OCI-LY1 (cell line): ENCODE data around the gene GPM6B.

Source experiments
- EZH2 ChIP-seq: fragments of 200-600 bp; sonication (generic), shearing (Covaris generic); IDR thresholded peaks from 2 replicates; pipeline ENCODE4 v1.8.0; 2017; ENCODE audit warnings: borderline replicate concordance, mixed run types, mild to moderate bottlenecking, antibody characterized with exemption, low read length, moderate library complexity, mixed read lengths
- TF ChIP-seq, protein P1 (sequence below): fragments of 200-600 bp; sonication (generic), shearing (Covaris generic); IDR thresholded peaks from 2 replicates; pipeline ENCODE4 v1.5.1; 2017; ENCODE audit warnings: mild to moderate bottlenecking, antibody characterized with exemption, low read length, moderate library complexity, mixed read lengths

DNA sequence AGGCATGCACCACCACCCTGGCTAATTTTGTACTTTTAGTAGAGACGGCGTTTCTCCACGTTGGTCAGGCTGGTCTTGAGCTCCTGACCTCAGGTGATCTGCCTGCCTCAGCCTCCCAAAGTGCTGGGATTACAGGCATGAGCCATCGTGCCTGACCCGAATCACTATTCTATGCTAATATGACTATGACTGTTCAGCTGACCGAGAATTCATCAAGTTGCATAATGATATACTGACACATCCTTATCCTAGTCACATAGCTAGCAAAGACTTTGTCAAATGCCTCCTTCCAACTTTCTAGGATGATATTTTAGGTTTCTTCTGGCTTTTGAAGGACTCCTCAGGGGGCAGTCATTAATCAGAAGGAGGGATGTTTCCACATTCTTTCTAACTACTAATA, 4.8 kb upstream of the GPM6B start:
- TF ChIP-seq, protein P1, sequence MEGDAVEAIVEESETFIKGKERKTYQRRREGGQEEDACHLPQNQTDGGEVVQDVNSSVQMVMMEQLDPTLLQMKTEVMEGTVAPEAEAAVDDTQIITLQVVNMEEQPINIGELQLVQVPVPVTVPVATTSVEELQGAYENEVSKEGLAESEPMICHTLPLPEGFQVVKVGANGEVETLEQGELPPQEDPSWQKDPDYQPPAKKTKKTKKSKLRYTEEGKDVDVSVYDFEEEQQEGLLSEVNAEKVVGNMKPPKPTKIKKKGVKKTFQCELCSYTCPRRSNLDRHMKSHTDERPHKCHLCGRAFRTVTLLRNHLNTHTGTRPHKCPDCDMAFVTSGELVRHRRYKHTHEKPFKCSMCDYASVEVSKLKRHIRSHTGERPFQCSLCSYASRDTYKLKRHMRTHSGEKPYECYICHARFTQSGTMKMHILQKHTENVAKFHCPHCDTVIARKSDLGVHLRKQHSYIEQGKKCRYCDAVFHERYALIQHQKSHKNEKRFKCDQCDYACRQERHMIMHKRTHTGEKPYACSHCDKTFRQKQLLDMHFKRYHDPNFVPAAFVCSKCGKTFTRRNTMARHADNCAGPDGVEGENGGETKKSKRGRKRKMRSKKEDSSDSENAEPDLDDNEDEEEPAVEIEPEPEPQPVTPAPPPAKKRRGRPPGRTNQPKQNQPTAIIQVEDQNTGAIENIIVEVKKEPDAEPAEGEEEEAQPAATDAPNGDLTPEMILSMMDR = no peak
- no peak for TF ChIP-seq EZH2
